HG03135 (cell line): Measurements from ENCODE around the gene ZNF625.

Experiments used
- ATAC-seq: cut with Tn5 transposase; IDR thresholded peaks from one replicate; pipeline ENCODE4 v1.9.1; 2021; ENCODE audit warnings: mild to moderate bottlenecking, moderate library complexity; ENCODE audit not compliant: unreplicated experiment

Gene ZNF625

DNA sequence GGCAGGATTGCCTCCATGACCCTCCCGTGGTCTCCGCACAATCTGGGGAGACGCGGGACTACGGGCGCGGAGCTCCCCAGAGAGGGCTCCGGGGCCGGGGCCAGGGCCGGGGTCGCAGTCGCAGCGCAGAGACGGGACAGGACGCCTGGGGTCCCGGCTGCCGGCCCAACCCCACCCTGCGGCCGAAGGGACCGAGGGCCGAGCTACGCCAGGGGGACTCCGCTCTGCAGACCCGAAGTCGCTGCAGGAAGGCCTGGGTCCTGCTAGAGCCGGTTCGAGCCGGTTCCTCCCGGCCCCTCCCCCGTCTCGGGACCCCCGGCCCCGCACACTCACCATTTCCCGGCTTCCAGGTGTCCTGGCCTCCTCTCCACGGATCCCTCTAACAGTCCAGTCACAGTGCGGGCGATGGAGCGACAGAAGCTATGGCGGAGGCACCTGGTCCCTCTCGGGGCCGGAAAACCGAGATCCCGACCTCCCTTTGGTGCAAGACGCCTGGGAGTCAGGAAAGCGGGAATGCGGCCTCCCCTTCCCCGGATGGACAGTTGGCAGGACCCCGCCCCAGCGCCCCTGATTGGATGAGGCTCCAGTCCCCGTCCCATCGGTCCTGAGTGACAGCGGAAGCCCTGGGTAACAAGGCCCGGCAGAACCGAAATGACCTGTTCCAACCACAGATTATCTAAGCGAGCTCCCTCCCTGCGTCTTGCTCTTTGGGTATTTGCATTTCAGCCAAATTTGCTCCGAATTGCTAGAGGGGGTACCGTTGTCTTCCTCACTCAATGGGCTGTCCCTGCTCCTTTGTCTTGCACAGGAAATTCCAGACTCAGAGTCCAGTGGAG, at the start of gene ZNF625:
ZNF625 (minus strand) TSS at position 512 of the 836 bp plus-strand sequence; CDS start at position 336, 176 bp downstream.
- peak; percentile 78 for ATAC-seq

DNA sequence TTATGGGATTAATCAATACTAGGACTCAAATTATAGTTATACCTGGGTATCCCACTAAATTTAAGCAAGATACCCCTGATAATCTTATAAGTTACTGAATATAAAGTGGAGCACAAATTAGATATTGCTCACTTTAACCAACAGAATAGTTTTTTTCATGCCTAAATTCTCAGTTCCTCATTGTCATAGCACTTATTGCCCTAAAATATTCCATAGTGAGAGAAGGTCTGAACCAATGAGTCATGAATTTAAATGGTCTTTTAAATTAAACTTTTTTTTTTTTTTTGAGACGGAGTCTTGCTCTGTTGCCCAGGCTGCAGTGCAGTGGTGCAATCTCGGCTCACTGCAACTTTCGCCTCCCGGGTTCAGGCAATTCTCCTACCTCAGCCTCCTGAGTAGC, 48.8 kb upstream of the ZNF625 start:
- ATAC-seq = no peak

DNA sequence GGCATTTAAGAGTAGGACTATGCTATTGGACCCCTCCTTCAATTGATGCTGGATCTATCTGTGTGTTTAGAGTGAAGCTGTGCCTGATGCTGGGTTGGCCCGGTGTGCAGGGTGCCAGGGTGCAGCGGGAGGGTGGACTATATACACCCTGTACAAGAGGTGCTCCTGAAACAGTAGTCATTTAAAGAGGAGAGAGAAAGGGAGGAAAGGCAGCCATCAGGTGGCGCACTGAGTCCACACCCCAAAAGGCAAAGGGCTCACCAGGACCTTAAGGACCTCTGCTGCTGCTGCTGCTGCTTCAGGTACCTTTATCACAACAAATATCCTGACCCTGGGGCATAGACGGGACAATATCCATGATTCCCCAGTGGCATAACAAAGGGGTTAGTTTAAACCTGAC, 45.7 kb upstream of the ZNF625 start:
- ATAC-seq = no peak

DNA sequence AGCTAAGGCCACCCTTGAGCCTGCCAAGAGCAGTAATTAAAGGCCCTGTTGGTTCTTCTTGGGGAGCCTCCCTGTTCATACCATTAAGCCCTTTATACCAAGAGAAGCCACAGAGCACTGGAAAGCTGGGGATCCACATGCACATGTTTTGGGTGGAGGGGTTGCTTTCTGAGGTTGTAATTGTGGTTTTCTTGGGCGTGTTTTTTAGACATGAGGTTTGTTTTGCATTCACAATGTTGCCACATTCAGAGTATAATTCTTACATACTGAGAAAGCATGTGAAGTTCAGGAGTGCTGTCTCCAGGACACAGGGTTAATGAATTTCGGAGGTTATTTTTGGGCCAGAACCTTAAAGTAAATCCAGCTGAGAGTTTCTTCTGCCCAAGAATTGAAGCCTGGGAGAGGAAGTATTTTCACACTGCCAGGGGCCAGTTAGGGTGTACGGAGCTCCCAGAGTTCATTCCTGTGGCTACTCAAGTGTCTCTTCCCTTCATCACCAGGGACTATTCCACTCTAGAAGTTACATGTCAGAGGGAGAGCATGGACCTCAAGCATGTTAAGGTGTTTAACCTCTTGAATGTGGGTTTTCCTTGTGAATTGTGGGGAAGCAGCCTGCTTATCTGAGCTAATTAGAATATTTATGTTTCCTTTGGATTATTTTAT, 43.4 kb upstream of the ZNF625 start:
- ATAC-seq = no peak

DNA sequence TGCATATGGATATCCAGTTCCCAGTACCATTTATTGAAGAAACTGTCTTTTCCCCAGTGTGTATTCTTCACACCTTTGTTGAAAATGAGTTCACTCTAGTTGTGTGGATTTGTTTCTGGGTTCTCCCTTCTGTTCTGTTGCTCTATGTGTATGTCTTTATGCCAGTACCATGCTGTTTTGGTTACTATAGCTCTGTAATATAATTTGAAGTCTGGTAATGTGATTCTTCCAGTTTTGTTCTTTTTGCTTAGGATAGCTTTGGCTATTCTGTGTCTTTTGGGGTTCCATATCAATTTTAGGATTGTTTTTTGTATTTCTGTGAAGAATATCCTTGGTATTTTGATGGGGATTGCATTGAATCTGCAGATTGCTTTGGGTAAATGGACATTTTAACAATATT, 41.6 kb upstream of the ZNF625 start:
- ATAC-seq = no peak

DNA sequence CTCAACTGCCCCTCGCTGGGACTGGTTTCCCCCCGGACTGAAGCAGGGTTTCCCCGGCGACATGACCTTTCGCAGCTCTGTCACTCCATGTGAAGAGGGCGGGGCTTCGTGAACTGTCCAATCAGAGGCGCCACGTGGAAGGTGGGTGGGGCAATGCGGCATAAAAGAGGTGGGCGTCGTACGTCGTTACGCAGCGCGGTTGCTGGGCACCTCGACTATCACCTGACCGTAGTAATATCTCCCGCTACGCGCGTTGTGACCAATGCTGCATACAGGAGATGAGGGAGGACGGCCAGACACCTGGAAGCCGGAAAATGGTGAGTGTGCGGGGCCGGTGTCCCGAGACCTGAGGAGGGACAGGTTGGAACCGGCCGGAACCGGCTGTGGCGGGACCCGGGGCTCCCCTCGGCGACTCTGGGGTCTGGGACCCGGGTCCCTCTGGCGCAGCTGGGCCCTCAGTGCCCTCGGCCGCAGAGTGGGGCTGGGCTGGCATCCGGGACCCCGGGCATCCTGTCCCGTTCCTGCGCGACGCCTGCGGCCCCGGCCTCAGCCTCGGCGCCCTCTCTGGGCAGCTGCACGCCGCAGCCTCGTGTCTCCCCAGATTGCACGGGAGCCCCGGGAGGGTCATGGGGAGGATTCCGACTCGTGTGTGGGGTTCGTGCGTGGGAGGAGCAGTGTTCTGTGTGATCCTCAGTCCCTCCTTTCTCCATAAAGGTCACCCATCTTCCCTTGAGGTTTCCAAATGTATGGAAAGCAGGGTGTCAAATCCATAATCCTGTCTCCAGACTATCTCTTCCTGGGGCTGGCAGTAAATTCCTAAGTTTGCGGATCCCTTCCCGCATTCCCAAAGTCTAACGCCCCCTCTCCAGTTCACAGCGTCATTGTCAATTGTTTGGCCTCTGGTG, 38.5 kb upstream of the ZNF625 start:
- ATAC-seq = no peak

DNA sequence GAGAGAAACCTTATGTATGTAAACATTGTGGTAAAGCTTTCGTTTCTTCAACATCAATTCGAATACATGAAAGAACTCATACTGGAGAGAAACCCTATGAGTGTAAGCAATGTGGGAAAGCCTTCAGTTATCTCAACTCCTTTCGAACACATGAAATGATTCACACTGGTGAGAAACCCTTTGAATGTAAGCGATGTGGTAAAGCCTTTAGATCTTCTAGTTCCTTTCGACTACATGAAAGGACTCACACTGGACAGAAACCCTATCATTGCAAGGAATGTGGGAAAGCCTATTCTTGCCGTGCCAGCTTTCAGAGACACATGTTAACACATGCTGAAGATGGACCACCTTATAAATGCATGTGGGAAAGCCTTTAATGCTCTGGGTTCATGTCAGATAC, 31.1 kb upstream of the ZNF625 start:
- no peak for ATAC-seq

DNA sequence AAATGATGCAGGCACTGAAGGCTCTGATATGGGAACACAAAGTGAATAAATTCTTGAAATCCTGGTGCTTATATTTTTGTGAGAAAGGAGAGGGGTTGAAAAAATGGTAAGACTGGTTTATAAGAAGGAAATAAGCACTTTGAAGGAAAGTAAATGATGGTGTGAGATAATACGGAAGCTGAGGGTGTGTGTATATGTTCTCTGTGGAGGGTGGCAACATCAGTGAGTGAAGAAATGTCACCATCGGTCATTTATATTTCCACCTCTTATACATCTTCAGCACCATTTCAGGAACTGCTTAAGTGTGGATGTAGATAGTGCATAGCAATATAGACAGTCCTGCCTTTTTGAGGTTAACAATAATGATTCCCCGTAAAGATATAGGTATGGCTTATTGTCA, 23.8 kb upstream of the ZNF625 start:
- no peak for ATAC-seq

DNA sequence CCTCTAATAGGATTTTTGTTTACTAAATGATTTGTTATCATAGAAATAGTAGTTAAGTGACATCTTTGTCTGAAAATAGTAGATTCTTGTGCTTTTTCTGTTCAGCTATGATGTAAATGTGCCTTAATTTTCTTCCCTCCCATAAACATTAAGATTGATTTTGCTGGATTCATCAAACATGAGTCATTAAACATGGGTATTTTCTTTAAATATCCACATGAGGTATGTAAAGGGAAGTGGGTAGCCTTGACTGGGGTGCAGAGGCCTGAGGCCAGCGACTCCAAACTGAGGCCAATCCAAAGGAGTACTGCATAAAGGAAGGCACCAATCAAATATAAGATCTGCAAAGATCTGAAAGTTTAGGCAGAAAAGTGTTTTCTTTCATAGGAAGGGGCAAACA, 10.1 kb upstream of the ZNF625 start:
- ATAC-seq = no peak

DNA sequence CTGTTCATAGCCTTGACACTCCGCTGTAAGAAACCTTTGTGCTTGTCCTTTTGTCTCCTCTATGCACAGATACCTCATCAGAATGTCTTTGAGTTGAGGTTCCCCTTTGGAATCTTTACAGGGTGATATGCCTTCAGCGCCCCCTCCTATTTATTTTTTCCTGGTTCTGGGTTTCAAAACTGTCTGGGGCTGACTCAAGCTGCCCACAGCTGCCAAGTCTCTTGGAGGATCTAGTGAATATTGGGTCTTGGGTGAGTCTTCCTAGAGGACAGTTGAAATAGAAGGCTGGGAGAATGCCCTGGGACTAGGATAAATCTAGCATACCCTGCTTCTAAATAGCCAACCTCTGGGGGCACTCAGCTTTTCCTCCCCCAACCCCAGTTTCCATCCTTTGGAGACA, 7.3 kb upstream of the ZNF625 start:
- ATAC-seq = no peak

DNA sequence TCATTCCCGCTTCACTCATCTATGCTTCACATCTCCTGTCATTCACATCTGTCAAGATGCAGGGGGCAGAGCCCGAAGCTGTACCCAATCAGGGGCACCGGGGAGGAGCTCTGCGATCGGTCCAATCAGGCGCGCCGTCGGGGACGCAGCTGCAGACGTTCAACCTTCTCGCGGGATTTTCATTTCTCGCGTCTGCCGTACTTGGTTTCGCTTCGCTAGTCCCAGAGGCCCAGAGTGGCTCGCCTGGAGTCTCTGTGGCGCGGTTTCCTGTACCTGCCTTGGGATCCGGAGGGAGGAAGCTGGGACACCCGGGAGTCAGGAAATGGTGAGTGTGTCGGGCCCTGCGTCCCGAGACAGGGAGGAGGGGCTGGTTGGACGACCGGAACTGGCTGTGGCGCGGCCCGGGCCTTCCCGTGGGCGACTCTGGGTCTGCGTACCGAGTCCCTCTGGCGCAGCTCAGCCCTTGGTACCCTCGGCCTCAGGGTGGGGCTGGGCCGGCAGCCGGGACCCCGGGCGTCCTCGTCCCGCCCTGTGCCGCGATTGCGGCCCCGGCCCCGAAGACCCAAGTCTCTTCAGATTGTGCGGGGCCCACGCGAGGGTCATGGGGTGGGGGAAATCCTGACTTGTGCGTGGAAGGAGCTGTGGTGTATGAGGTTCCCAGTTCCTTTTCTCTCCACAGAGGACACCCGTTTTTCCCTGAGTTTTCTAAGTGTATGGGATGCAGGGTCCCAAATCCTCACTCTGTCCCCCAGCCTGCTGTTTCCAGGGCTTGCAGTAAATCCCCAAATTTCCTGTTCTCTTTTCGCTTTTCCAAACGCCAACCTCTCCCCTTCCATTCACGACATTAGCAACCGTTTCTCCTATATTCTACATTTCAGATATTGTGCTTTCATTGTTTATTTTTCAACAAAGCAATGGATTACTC, 6.6 kb upstream of the ZNF625 start, which contains the start of gene ZNF136:
ZNF136 (plus strand) TSS at position 215 of the 925 bp plus-strand sequence; CDS start at position 323, 108 bp downstream.
- ATAC-seq = peak; percentile 92

DNA sequence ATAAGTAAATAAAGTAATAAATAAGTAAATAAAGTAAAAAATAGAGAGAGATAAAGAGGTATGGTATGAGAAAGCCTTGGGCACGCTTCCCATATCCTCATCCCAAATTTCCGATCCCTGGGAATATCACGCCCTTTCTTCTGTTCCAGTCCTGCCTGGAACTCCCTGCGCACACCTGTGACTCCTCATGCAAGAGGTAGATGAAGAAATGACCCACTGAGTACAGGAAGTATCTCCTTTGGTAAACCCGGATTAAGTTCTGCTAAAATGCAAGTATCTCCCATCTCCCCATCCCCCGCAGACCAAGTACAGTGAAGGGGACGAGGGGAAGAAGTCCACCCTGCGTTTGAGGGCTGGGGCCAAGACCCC, 6.0 kb upstream of the ZNF625 start:
- no peak for ATAC-seq

DNA sequence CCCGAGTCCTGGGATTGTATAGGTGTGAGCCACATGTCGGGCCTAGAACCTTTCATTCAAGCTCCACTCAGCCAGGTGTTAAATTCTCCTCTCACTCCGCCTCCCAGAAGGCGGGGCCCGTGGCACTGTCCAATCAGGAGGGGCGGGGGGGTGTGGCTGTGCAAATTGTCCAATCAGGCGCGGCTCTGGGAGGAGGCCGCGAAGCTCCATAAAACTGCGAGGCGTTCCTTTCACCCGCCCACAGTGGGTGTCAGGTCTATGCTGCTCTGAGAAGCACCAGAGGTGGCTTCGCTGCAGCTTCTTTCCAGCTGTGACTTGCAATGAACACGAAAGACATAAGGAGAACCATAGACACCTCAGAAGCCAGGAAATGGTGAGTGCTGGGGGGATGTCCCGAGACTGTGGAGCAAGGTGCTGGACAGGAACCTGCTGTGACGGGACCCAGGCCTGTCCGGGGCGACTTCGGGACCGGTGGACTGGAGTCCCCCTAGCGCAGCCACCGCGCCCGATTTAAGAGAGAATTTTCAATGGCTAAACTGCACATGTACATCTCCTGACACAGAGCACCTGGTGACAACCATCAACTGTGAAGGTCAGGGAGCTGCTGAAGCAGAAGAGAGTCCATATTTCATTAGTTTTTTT, 3.4 kb upstream of the ZNF625 start:
- ATAC-seq = no peak

DNA sequence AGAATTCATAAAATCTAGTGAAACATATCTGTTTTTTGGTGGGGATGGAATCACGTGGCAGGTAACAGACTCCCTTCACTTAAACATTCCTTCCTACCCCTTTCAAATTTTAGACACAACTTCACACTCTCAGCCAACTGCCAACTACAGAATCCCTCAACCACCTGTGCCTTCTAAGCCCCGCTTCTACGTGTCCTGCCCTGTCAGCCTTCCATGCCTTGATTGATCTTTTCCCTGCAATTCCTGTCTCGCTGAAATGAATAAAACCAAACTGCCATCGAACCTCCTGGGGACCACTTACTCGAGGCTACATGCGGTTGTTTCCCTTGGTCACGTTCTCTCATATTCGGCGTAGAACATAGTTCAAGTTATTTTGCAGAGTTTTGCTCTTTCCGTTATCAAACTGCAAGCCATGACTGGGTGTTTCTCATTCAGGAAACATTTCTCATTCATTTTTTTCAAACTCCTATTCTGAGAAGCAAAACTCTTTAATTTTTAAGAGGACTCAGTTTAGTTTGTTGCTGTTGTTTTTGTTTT, 1.1 kb downstream of the ZNF625 start:
- ATAC-seq = no peak

DNA sequence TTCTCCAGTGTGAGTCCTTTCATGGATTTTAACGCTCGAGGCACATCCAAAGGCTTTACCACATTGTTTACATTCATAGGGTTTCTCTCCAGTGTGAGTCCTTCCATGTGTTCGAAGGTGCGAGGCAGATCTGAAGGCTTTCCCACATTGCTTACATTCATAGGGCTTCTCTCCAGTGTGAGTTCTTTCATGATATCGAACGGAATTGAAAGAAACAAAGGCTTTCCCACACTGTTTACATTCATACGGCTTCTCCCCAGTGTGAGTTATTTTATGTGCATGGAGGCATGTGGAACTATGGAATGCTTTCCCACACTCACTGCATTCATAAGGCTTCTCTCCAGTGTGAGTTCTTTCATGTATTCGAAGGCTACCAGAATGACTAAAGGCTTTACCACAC, 11.2 kb downstream of the ZNF625 start:
- no peak for ATAC-seq

DNA sequence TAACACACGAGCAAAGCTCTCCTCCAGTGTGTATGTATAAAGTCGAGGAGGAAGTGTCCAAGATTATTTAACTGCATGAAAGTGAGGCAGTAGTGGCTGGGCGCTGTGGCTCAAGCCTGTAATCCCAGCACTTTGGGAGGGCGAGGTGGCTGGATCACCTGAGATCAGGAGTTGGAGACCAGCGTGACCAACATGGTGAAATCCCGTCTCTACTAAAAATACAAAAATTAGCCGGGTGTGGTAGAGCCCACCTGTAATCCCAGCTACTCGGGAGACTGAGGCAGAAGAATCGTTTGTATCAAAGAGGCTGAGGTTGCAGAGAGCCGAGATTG, 15.2 kb downstream of the ZNF625 start:
- ATAC-seq = no peak

DNA sequence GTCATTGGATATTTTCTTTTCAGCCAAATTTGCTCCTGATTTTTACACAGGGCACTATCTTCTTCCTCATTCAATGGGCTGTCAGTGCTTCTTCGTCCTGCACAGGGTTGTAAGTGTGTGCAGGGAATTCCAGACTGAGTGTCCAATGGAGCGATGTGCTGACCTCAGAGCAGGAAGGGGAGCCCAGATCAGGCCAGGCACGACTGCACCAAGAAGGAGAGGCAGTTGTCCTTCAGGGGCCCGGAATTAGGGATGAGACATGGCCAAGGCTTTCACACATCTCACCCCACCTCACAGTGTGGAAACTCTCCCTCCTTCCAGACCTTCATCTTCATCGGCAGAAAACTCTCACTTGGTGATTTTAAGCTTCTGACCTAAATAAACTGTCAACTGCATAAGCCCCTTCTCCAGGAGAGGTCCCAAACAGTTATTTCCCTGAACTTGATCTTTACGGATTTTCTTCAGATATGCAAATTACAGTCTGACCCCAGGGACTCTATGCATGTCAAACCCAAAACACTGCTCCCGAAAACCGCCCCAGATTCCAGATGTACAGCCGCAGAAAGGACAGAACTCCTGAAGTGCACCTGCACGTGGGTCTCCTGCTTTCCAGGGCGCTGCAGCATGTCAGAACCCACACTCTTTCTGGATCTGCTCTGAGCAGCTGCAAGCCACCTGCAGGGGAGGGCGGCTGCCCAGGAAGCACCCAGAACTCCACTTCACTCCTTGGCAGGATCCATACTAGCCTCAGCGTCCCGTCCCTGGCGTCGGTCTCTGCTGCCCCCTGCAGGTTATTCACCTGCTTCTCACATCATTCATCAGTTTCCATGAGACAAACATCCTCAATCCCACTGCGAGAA, 15.8 kb downstream of the ZNF625 start:
- ATAC-seq = peak; percentile 12

DNA sequence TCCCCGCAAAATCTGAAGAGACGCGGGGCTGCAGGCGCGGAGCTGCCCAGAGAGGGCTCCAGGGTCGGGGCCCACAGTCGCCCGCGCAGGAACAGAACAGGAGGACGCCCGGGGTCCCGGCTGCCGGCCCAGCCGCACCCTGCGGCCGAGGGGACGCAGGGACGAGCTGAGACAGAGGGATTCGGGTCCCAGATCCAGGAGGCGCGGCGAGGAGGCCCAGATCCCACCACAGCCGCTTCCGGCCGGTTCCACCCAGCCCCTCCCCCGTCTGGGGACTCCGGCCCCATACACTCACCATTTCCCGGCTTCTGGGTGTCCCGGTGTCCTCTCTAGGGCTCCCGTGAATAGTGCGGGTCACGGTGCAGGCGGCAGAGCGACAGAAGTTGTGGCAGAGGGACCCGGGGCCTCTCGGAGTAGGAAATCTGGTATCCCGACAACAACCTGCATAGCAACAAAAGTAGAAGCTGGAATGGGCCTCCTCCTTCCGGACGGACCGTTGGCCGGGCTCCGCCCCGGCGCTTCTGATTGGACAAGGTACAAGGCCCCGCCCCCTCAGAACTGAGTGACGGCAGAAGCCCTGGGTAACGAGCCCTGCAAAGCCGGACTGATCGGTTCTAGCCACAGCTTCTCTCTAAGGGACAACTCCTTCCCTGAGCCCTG, 16.5 kb downstream of the ZNF625 start, which contains the start of gene ZNF20:
ZNF20 (minus strand) TSS at position 466 of the 660 bp plus-strand sequence; CDS start at position 298, 168 bp downstream.
- peak; percentile 90 for ATAC-seq
